H1 (cell line): ENCODE data around the gene ACLY.

Experiments used
- CREB1 ChIP-seq: IDR thresholded peaks from 2 replicates; pipeline ENCODE4 v1.6.1; 2012; ENCODE audit warnings: inconsistent platforms
- CTCF ChIP-seq, 3 experiments: IDR thresholded peaks; 1 replicate in 2 of 3; 2 replicates in 1 of 3; pipeline versions ENCODE4 v1.5.1 to v1.6.1; 2011; ENCODE audit warnings: low read length in 3 of 3, mild to moderate bottlenecking in 3 of 3, inconsistent platforms in 2 of 3, low read depth in 1 of 3, moderate library complexity in 1 of 3; ENCODE audit not compliant: insufficient read depth in 1 of 3; ENCODE audit errors: control extremely low read depth in 1 of 3
- EP300 ChIP-seq, 2 experiments: IDR thresholded peaks; 1 replicate in 1 of 2; 2 replicates in 1 of 2; pipeline ENCODE4 v1.6.1; 2011 to 2012; ENCODE audit warnings: low read depth in 2 of 2, low read length in 2 of 2, mild to moderate bottlenecking in 2 of 2, borderline replicate concordance in 1 of 2, inconsistent platforms in 1 of 2, moderate library complexity in 1 of 2
- FOSL1 ChIP-seq: IDR thresholded peaks from 2 replicates; pipeline ENCODE4 v1.6.1; 2011; ENCODE audit warnings: mild to moderate bottlenecking, low read depth, low read length, moderate library complexity; ENCODE audit not compliant: insufficient read depth
- JUND ChIP-seq: IDR thresholded peaks from 2 replicates; pipeline ENCODE4 v1.6.1; 2011; ENCODE audit warnings: mild to moderate bottlenecking, improper control_type of control experiment, low read length
- POLR2A ChIP-seq, 2 experiments: IDR thresholded peaks; 1 replicate in 1 of 2; 2 replicates in 1 of 2; pipeline ENCODE4 v1.6.1; 2011; ENCODE audit warnings: low read depth in 2 of 2, low read length in 2 of 2, mild to moderate bottlenecking in 2 of 2; ENCODE audit errors: control extremely low read depth in 1 of 2
- RAD21 ChIP-seq, 2 experiments: IDR thresholded peaks in 1 of 2; conservative IDR thresholded peaks in 1 of 2; 2 replicates each; pipeline ENCODE4 v1.6.1; 2011; ENCODE audit warnings: low read depth in 2 of 2, low read length in 2 of 2, improper control_type of control experiment in 1 of 2, inconsistent platforms in 1 of 2, mild to moderate bottlenecking in 1 of 2, moderate library complexity in 1 of 2
- RFX5 ChIP-seq: IDR thresholded peaks from 2 replicates; pipeline ENCODE4 v1.6.1; 2011; ENCODE audit warnings: low read depth, low read length, improper control_type of control experiment, borderline replicate concordance
- SIN3A ChIP-seq, 2 experiments: IDR thresholded peaks in 1 of 2; conservative IDR thresholded peaks in 1 of 2; 2 replicates each; pipeline ENCODE4 v1.6.1; 2011 to 2012; ENCODE audit warnings: low read length in 2 of 2, improper control_type of control experiment in 1 of 2, low read depth in 1 of 2, mild to moderate bottlenecking in 1 of 2
- TAF1 ChIP-seq: IDR thresholded peaks from 2 replicates; pipeline ENCODE4 v1.6.1; 2011; ENCODE audit warnings: mild to moderate bottlenecking, low read depth, low read length
- TCF12 ChIP-seq: IDR thresholded peaks from 2 replicates; pipeline ENCODE4 v1.6.1; 2011; ENCODE audit warnings: low read depth, mild to moderate bottlenecking, low read length
- USF2 ChIP-seq: IDR thresholded peaks from 2 replicates; pipeline ENCODE4 v1.6.1; 2011; ENCODE audit warnings: low read length, improper control_type of control experiment
- YY1 ChIP-seq: IDR thresholded peaks from 2 replicates; pipeline ENCODE4 v1.6.1; 2011; ENCODE audit warnings: low read depth, mild to moderate bottlenecking, low read length

GRCh38 chr17:41944943-41945342, 26.2 kb upstream of the ACLY start:
- TF ChIP-seq JUND (no peak), EP300 (IDR thresholded peaks at IDR 0.05; ENCODE audit: borderline replicate concordance in 1 of 2, low read depth in 2 of 2, low read length in 2 of 2) (no peak), CTCF (IDR thresholded peaks at IDR 0.05; ENCODE audit: control extremely low read depth in 1 of 3, insufficient read depth in 1 of 3, low read depth in 1 of 3, low read length in 3 of 3) (no peak), RFX5 (no peak), TAF1 (no peak), TCF12 (no peak), SIN3A (conservative IDR thresholded peaks at IDR 0.05 in 1 of 2, IDR thresholded peaks at IDR 0.05 in 1 of 2; ENCODE audit: low read depth in 1 of 2, low read length in 2 of 2) (no peak), POLR2A (IDR thresholded peaks at IDR 0.05; ENCODE audit: control extremely low read depth in 1 of 2, low read depth in 2 of 2, low read length in 2 of 2) (no peak), USF2 (no peak), RAD21 (IDR thresholded peaks at IDR 0.05 in 1 of 2, conservative IDR thresholded peaks at IDR 0.05 in 1 of 2; ENCODE audit: low read depth in 2 of 2, low read length in 2 of 2) (no peak), CREB1 (no peak), FOSL1 (no peak), YY1 (no peak)
